ENCODE measurements around the gene RCL1. TPM values are rescaled to one million over a fixed set of nuclear protein-coding genes. Genes with fewer than 3 reads are reported as not detected.
A peak's percentile ranks its signal among the peaks of the same experiment; 100 is the strongest.

The RCL1 gene
- polyA plus RNA-seq, 1 of the 3 experiments (the other 2 are of a cell fraction), result 18.4 TPM

DNA sequence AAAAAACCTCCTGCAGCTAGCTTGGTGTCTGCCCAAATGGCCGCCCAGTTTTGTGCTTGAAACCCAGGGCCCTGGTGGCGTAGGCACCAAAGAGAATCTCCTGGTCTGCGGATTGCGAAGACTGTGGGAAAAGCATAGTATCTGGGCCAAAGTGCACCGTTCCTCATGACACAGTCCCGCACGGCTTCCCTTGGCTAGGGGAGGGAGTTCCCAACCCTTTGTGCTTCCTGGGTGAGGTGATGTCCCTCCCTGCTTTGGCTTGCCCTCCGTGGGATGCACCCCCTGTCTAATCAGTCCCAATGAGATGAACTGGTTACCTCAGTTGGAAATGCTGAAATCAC, 109.4 kb downstream of the RCL1 start:
- no peak overlapping the region; the same call in 1 of the 2 replicates for H3K4me2 ChIP-seq
- ChIA-PET POLR2A (no interaction called here), CTCF (no interaction called here)
- H3K4me3 ChIP-seq (ENCODE audit: low read depth in 2 of 2, low read length in 1 of 2), result no peak overlapping the region
- no peak overlapping the region for H2AFZ ChIP-seq (ENCODE audit: low read depth)
- H3K9me2 ChIP-seq, result no peaks in the 10 kb centered on the region
- no peaks in the 10 kb centered on the region for H3K36me3 ChIP-seq (replicated peaks in 1 of 2; ENCODE audit: control insufficient read depth in 1 of 2, insufficient read depth in 2 of 2, low read length in 1 of 2)
- no peaks in the 10 kb centered on the region for H4K20me1 ChIP-seq (ENCODE audit: insufficient read depth)
- no peak overlapping the region for H3K27ac ChIP-seq (ENCODE audit: low read depth in 2 of 2, low read length in 1 of 2)
- H3K4me1 ChIP-seq (ENCODE audit: control insufficient read depth in 1 of 2, insufficient read depth in 2 of 2, low read depth in 1 of 2, low read length in 1 of 2), result peaks cover 0 to 11% of the 10 kb centered on the region in 2 experiments; a peak in 1 of 4 replicates
- no peak for DNase-seq
- TF ChIP-seq RAD21 (IDR thresholded peaks at IDR 0.05; ENCODE audit: low read length), result no peak
- no peak for TF ChIP-seq SMC3 (IDR thresholded peaks at IDR 0.05; ENCODE audit: low read depth, low read length)
- TF ChIP-seq, protein P1, sequence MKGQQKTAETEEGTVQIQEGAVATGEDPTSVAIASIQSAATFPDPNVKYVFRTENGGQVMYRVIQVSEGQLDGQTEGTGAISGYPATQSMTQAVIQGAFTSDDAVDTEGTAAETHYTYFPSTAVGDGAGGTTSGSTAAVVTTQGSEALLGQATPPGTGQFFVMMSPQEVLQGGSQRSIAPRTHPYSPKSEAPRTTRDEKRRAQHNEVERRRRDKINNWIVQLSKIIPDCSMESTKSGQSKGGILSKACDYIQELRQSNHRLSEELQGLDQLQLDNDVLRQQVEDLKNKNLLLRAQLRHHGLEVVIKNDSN (IDR thresholded peaks at IDR 0.05; ENCODE audit: borderline replicate concordance, low read depth), result no peak
- no peak for TF ChIP-seq MXI1 (IDR thresholded peaks at IDR 0.05; ENCODE audit: low read depth, low read length)
- H3K79me2 ChIP-seq (ENCODE audit: insufficient read depth), result no peaks in the 10 kb centered on the region
- no peaks in the 10 kb centered on the region for H3F3A ChIP-seq (replicated peaks; ENCODE audit: insufficient read depth)
- H3K9ac ChIP-seq, result no peak overlapping the region
- H3K27me3 ChIP-seq (ENCODE audit: insufficient read depth), result no peaks in the 10 kb centered on the region
- WGBS (ENCODE audit: low lambda C conversion rate), result 95% methylated on average over 8 of the region's 8 CpGs
- H3K9me3 ChIP-seq, result no peaks in the 10 kb centered on the region

DNA sequence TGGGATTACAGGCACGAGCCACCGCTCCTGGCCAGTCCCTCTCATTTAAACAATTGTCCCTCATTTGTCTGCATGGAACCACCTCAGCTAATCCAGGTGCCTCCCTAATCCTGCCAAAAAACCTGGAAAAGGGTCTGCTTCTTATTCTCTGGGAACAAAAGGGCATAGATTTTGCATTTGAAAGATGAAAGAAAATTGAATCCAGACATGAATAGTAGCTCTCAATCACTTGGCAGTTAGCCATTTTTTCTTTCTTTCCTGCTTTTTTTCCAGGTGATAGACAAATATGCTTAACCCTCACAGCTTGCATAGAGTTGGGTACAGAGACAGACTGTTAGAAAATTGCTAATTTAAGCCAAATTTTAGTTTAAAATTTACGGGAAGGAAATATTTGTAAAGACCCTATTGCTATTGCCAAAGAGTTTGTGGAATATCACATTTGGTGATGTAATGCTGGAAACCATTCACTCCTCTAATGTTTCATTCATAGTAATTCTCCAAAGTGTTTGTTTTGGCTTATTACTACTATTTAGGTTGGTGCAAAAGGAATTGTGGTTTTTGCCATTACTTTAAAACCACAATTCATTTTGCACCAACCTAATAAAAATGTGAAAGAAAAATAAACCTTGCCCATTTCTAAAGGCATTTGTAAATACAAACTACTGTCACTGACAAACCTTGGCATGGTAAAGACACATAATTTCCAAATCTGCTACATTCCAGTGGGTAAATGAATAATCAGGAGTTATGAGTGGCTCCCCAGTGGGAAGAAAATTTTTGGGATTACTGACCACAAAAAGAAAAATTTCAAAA, 111.8 kb downstream of the RCL1 start:
- H3K4me1 ChIP-seq (ENCODE audit: control insufficient read depth in 1 of 2, insufficient read depth in 2 of 2, low read depth in 1 of 2, low read length in 1 of 2), result peaks cover 0 to 11% of the 10 kb centered on the region in 2 experiments; a peak in 1 of 4 replicates
- H3K79me2 ChIP-seq (ENCODE audit: insufficient read depth), result no peaks in the 10 kb centered on the region
- TF ChIP-seq, protein P2, sequence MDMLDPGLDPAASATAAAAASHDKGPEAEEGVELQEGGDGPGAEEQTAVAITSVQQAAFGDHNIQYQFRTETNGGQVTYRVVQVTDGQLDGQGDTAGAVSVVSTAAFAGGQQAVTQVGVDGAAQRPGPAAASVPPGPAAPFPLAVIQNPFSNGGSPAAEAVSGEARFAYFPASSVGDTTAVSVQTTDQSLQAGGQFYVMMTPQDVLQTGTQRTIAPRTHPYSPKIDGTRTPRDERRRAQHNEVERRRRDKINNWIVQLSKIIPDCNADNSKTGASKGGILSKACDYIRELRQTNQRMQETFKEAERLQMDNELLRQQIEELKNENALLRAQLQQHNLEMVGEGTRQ (IDR thresholded peaks at IDR 0.05; ENCODE audit: borderline replicate concordance, low read depth, low read length), result no peak
- 0 out of 2 replicates have a peak, but pooled peaks have one; percentile 9 for TF ChIP-seq TCF12 (IDR thresholded peaks at IDR 0.05)
- 0 out of 2 replicates have a peak, but pooled peaks have one; percentile 5 for TF ChIP-seq JUND (IDR thresholded peaks at IDR 0.05)
- peak; percentile 48; the same call in 1 of the 2 replicates for TF ChIP-seq NFIC (IDR thresholded peaks at IDR 0.05; ENCODE audit: borderline replicate concordance)
- H3K27ac ChIP-seq (ENCODE audit: low read depth in 2 of 2, low read length in 1 of 2), result peak overlapping the region in 1 of 2 experiments; percentile 10; a peak in 1 of 4 replicates
- H4K20me1 ChIP-seq (ENCODE audit: insufficient read depth), result no peaks in the 10 kb centered on the region
- no peaks in the 10 kb centered on the region for H3K9me2 ChIP-seq
- peak overlapping the region; percentile 14; the same call in 1 of the 2 replicates for H3K4me2 ChIP-seq
- H3K27me3 ChIP-seq (ENCODE audit: insufficient read depth), result no peaks in the 10 kb centered on the region
- CTCF ChIA-PET, result no interaction called here
- 83% methylated on average over 3 of the region's 3 CpGs for WGBS (ENCODE audit: low lambda C conversion rate)
- no peak overlapping the region for H2AFZ ChIP-seq (ENCODE audit: low read depth)
- no peak overlapping the region for H3K9ac ChIP-seq
- no peaks in the 10 kb centered on the region for H3K9me3 ChIP-seq
- no peaks in the 10 kb centered on the region for H3F3A ChIP-seq (replicated peaks; ENCODE audit: insufficient read depth)
- no peak for DNase-seq
- H3K4me3 ChIP-seq (ENCODE audit: low read depth in 2 of 2, low read length in 1 of 2), result no peak overlapping the region
- H3K36me3 ChIP-seq (replicated peaks in 1 of 2; ENCODE audit: control insufficient read depth in 1 of 2, insufficient read depth in 2 of 2, low read length in 1 of 2), result no peaks in the 10 kb centered on the region
- POLR2A ChIA-PET, result no interaction called here

- TF ChIP-seq CHD2 (IDR thresholded peaks at IDR 0.05; ENCODE audit: low read length, partially characterized antibody), result no peak
- no peak for TF ChIP-seq MXI1 (IDR thresholded peaks at IDR 0.05; ENCODE audit: low read depth, low read length)
- no peak for TF ChIP-seq IRF3 (IDR thresholded peaks at IDR 0.05; ENCODE audit: low read depth, low read length)
- TF ChIP-seq FOXM1 (IDR thresholded peaks at IDR 0.05; ENCODE audit: low read depth), result no peak
- TF ChIP-seq FOXJ3 (CRISPR knock-in tag; IDR thresholded peaks at IDR 0.05), result no peak
These were observed 112.4 kb downstream of the RCL1 start for GRCh38 chr9:4905135-4905490.

More at GRCh38 chr9:4905135-4905490, 112.4 kb downstream of the RCL1 start:
- peaks cover 0 to 11% of the 10 kb centered on the region in 2 experiments; a peak in 1 of 4 replicates for H3K4me1 ChIP-seq (ENCODE audit: control insufficient read depth in 1 of 2, insufficient read depth in 2 of 2, low read depth in 1 of 2, low read length in 1 of 2)
- H3K79me2 ChIP-seq (ENCODE audit: insufficient read depth), result no peaks in the 10 kb centered on the region
- no peaks in the 10 kb centered on the region for H3K9me3 ChIP-seq
- POLR2A ChIA-PET, result no interaction called here
- H3K4me3 ChIP-seq (ENCODE audit: low read depth in 2 of 2, low read length in 1 of 2), result no peak overlapping the region
- no peak overlapping the region for H3K9ac ChIP-seq
- CTCF ChIA-PET, result no interaction called here
- no peaks in the 10 kb centered on the region for H3F3A ChIP-seq (replicated peaks; ENCODE audit: insufficient read depth)
- H3K27me3 ChIP-seq (ENCODE audit: insufficient read depth), result no peaks in the 10 kb centered on the region
- H4K20me1 ChIP-seq (ENCODE audit: insufficient read depth), result no peaks in the 10 kb centered on the region
- no peaks in the 10 kb centered on the region for H3K9me2 ChIP-seq
- H3K36me3 ChIP-seq (replicated peaks in 1 of 2; ENCODE audit: control insufficient read depth in 1 of 2, insufficient read depth in 2 of 2, low read length in 1 of 2), result no peaks in the 10 kb centered on the region
- H3K4me2 ChIP-seq, result peak overlapping the region; percentile 14; the same call in 1 of the 2 replicates
- no peak for DNase-seq
- H3K27ac ChIP-seq (ENCODE audit: low read depth in 2 of 2, low read length in 1 of 2), result no peak overlapping the region
- H2AFZ ChIP-seq (ENCODE audit: low read depth), result no peak overlapping the region
- WGBS (ENCODE audit: low lambda C conversion rate), result 51% methylated on average over 2 of the region's 2 CpGs
